Mucosa of stomach (tissue), 1 donor: Measurements from ENCODE around the gene FILIP1L.
"Not testable (repeated sequence)": the region's sequence is repeated elsewhere in the genome, so short reads cannot be mapped to it uniquely, and the experiment has no call there.

Experiments used
- H3K27me3 ChIP-seq: one replicate; pipeline ENCODE4 v1.7.0; 2013; ENCODE audit warnings: mild to moderate bottlenecking, low read length; ENCODE audit not compliant: control insufficient read depth, insufficient read depth
- H3K36me3 ChIP-seq: one replicate; pipeline ENCODE4 v1.7.0; 2013; ENCODE audit warnings: low read length; ENCODE audit not compliant: control insufficient read depth, insufficient read depth
- H3K4me1 ChIP-seq: one replicate; pipeline ENCODE4 v1.7.0; 2013; ENCODE audit warnings: mild to moderate bottlenecking, low read length; ENCODE audit not compliant: control insufficient read depth, insufficient read depth
- H3K4me3 ChIP-seq: one replicate; pipeline ENCODE4 v1.7.0; 2013; ENCODE audit warnings: low read length
- H3K9ac ChIP-seq: one replicate; pipeline ENCODE4 v1.7.0; 2013; ENCODE audit warnings: mild to moderate bottlenecking, low read length, moderate library complexity
- H3K9me3 ChIP-seq: one replicate; pipeline ENCODE4 v1.7.0; 2013; ENCODE audit warnings: mild to moderate bottlenecking, low read length, moderate library complexity; ENCODE audit not compliant: control insufficient read depth
- donor health status: Pancreatic carcinoma.

Gene FILIP1L

DNA sequence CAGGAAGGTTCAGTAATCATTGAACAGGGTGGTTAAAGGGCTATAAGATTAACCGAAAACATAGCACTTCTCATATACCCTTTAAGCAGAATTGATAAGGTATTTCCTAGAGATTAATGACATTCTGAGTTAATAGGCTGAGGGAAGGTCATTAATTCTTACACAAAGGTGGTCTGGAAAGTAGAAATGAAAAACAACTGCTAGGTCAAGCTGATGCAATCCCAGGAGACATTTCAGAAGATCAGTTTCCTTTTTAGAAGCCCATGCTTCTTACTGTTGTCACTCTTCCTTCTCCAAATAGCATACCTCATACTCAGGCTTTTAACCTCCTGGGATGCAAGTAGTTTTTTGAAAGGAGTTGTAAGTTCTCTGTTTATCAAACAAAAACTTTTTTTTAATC, 8.8 kb downstream of the FILIP1L start:
- Histone ChIP-seq H3K9ac (no peak overlapping the region), H3K4me1 (peaks cover 29% of the 10 kb centered on the region)

DNA sequence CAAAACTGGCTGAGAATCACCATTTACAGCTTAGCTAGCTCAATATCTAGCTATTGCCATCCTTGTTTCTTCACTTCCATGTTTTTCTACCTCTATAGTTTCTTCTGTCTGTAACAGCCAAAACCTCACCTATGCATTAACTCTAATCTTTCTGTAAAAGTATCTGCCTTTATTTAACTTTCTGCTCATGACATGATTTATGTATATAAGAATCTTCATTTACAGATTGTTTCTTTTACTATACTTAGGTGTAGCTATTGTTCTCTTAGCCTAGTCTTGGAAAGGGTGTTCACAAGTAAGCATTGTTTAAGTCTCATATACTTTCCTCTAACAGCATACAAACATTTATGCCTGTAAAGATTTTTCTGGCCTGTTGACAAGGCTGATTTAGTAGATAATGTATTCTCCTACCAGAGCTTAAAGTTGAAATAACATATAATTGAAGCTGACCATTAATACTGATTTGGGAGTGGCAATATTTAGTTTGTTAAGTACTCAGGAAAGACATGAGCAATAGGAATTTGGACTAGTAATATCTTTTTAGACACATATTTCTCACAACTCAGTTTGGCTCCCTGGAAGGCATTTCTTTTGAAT, 9.4 kb downstream of the FILIP1L start:
- H3K4me1 ChIP-seq: peaks cover 29% of the 10 kb centered on the region

More for the DNA sequence above, 8.8 kb downstream of the FILIP1L start:
- Histone ChIP-seq H3K4me3 (no peak overlapping the region), H3K36me3 (no peaks in the 10 kb centered on the region), H3K27me3 (no peaks in the 10 kb centered on the region), H3K9me3 (no peaks in the 10 kb centered on the region)

DNA sequence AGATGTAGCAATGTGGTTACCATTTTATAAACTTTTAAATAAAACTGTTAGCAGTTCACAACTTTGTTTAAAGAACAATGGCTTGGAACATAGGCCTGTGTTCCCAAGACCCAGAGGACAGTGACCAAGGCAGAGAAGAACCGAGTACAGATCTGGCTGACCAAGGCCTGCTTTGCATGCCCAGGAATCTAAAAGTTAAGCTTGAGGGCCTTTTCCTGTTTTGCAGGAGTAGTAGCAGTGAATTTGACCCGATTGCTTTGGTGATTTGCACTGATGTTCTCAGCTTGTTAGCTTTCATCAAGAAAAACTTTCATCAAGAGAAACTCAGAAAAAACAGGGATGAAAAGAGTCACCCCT, 9.9 kb downstream of the FILIP1L start:
- H3K4me3 ChIP-seq: no peak overlapping the region
- H3K9ac ChIP-seq: no peak overlapping the region
- no peaks in the 10 kb centered on the region for H3K9me3 ChIP-seq
- no peaks in the 10 kb centered on the region for H3K36me3 ChIP-seq
- peaks cover 29% of the 10 kb centered on the region for H3K4me1 ChIP-seq
- H3K27me3 ChIP-seq: no peaks in the 10 kb centered on the region

More for the DNA sequence above, 9.4 kb downstream of the FILIP1L start:
- Histone ChIP-seq H3K27me3 (no peaks in the 10 kb centered on the region), H3K4me3 (no peak overlapping the region), H3K9me3 (no peaks in the 10 kb centered on the region), H3K9ac (no peak overlapping the region), H3K36me3 (no peaks in the 10 kb centered on the region)

DNA sequence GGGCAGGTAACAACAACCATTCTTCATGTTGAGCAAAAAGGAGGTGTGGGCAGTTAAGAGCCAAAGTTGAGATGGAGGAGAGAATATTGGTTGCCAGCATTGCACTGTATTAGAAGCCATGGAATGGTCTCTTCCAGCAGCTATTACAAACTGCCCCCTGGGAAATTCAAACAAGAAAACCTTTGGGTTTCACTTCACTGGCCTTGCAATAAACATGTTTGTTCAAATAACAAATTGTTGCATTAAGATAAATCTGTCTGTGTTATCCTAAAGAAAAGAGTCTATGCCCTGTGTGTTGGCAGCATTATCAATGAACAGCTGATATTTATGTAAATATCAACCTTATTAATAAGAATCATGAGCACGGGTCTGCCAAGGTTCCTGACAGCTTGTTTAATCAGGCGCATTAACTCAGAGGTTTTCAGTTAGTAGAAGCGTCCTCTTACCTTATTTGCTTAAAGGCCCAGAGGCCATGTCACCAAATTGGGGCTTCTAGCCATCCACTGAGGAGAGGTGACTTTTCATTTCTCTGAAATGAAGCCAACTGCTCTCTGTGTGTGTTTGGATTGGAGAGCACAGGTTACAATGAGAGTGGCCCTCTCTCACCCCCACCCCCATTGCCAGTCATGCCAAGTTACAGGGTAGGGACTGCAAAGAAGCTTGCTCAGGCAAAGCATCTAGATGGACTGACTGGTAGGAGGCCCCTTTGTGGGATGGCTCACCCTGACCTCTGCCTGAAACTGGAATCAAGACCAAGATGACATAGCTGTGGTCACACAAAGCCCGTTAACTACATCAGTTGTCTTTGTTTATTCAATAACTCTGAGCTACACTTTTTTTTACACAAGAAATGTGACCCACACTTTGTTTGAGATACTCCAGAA, 10.5 kb downstream of the FILIP1L start:
- Histone ChIP-seq H3K27me3 (no peaks in the 10 kb centered on the region), H3K4me3 (no peak overlapping the region), H3K9me3 (no peaks in the 10 kb centered on the region), H3K36me3 (no peaks in the 10 kb centered on the region), H3K9ac (no peak overlapping the region), H3K4me1 (peaks cover 34% of the 10 kb centered on the region)

DNA sequence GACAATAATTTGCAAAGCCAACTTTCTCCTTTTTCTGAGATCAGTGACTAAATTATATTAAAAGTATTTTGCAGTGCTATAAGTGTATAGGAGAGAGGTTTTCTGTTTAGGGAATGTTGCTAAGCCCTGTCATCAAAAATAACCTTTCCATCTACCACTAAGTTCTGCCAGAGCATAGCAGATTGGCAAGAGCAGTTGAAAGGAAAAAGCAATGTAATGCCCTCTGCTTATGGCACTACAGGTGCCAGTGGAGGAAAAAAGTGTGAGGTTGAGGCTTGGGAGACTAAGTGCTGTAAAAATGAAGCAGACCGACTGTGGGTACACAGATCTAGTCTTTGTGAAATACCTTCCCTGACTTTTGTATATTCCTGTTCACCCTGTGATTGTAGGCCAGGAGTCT, 11.5 kb downstream of the FILIP1L start:
- Histone ChIP-seq H3K27me3 (no peaks in the 10 kb centered on the region), H3K9me3 (no peaks in the 10 kb centered on the region), H3K36me3 (no peaks in the 10 kb centered on the region), H3K9ac (no peak overlapping the region), H3K4me3 (no peak overlapping the region), H3K4me1 (peaks cover 41% of the 10 kb centered on the region)

DNA sequence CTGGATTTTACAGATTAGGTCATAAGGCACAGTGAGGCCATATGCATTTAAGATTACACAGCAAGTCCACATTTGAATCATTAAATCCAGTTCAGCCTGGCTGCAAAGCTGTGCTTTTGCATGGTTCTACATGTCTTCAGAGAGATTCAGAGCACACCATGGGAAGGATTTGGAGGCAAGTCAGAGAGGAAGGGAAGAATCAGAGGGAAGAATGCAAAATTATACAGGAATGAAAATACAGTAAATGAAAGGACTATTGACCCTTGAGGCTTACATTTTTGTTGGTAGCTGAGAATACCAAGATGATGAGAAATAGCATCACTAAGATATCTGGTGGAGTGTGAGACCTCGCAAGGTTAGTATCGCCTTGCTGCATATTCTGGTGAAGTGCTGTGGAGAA, 13.9 kb downstream of the FILIP1L start:
- no peaks in the 10 kb centered on the region for H3K27me3 ChIP-seq
- no peaks in the 10 kb centered on the region for H3K36me3 ChIP-seq
- H3K9me3 ChIP-seq: no peaks in the 10 kb centered on the region
- H3K4me3 ChIP-seq: no peak overlapping the region
- H3K9ac ChIP-seq: no peak overlapping the region
- H3K4me1 ChIP-seq: peaks cover 36% of the 10 kb centered on the region

DNA sequence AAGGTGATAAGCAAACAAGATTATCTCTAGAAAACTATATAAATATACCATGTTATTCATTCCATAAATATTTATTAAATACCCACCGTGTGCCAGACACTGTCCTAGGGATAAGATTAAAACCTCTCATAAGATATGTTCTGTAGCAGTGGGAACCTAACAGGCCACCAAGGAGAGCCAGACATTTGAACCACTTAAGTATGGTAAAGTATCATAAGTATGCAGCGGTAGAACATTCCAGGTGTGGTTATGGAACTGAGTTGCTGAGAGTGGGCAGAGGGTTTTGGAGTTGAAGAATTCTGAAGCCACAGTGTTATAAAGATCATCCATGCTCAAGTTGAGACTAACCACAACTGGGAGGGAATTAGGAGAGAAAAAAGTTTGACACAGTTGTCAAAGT, 14.7 kb downstream of the FILIP1L start:
- Histone ChIP-seq H3K9me3 (no peaks in the 10 kb centered on the region), H3K27me3 (no peaks in the 10 kb centered on the region), H3K4me1 (peaks cover 31% of the 10 kb centered on the region), H3K36me3 (no peaks in the 10 kb centered on the region), H3K9ac (no peak overlapping the region), H3K4me3 (no peak overlapping the region)

DNA sequence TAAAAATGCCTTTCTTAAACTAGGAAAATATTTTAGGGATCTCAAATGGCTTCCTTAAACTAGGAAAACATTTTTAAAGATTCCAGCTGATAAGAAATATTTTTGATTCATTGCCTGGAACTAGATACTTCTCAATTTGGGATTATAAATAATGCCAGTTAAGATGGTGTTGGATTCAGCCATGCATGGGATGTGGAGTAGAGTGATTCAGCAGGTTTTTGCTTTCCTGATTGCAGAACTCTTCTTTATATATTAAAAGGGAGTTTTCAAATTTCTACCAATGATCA, 15.6 kb downstream of the FILIP1L start:
- peaks cover 22% of the 10 kb centered on the region for H3K4me1 ChIP-seq

DNA sequence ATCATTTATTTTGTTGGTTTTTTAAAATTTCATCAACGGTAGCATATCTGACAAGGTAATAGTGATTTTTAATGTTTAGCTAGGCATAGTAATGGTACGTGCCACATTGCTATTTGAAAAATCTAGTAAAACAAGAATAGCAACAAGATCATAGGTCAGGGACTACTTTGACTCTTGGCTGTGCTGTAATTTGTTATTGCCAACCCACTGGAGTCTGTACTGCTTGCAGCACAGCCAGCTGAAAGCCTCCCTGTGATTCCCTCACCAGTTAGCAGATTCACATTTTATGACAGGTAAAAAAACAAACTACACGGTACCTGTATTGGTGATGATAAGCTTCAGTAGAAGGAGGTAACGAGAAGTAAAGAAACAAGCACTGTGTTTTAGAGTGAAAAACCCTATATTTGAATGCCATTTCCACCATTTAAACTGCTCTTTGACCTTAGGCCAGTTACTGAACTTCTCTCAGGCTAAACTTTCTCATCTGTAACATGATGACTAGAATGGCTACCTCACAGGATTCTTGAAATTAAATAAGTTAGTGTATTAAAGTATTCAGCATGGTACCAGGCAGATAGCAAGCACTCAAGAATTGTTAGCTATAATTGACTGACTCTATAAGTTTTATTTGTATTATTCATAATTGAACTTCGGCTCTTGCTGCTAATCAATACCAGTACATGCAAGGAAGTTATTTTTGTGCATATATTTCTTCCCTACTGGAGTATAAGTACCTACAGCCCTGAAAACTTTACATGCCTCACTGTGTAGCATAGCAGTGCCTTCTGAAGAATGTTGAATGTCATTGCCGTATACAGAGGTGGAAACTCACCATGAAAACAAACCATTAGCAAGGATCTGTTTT, 16.1 kb downstream of the FILIP1L start:
- Histone ChIP-seq H3K36me3 (no peaks in the 10 kb centered on the region), H3K27me3 (no peaks in the 10 kb centered on the region), H3K9ac (no peak overlapping the region), H3K4me3 (no peak overlapping the region), H3K4me1 (peaks cover 17% of the 10 kb centered on the region), H3K9me3 (no peaks in the 10 kb centered on the region)

More for the DNA sequence above, 15.6 kb downstream of the FILIP1L start:
- Histone ChIP-seq H3K9me3 (no peaks in the 10 kb centered on the region), H3K36me3 (no peaks in the 10 kb centered on the region), H3K9ac (no peak overlapping the region), H3K4me3 (no peak overlapping the region), H3K27me3 (no peaks in the 10 kb centered on the region)

DNA sequence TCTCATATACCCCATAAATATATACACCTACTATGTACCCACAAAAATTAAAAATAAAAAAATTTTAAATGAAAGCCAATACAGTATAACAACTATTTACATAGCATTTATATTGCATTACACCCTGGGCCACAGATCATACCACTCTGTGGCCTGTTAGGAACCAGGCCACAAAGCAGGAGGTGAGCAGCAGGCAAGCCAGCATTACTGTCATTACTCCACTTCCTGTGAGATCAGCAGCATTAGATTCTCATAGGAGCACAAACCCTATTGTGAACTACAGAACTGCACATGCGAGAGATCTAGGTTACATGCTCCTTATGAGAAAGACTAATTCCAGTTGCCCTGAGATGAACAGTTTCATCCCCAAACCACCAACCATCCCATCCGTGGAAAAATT, 17.4 kb downstream of the FILIP1L start:
- H3K27me3 ChIP-seq: no peaks in the 10 kb centered on the region
- peaks cover 12% of the 10 kb centered on the region for H3K4me1 ChIP-seq
- no peaks in the 10 kb centered on the region for H3K36me3 ChIP-seq
- H3K4me3 ChIP-seq: no peak overlapping the region
- H3K9ac ChIP-seq: no peak overlapping the region
- H3K9me3 ChIP-seq: no peaks in the 10 kb centered on the region

DNA sequence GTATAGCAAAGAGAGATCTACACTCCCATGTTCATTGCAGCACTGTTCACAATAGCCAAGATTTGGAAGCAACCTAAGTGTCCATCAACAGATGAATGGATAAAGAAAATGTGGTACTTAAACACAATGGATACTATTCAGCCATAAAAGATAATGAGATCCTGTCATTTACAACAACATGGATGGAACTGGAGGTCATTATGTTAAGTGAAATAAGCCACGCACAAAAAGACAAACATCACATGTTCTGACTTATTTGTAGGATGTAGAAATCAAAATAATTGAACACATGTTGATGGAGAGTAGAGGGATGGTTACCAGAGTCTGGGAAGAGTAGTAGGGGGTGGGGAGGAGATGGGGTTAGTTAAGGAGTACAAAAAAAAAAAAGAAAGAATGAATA, 18.0 kb downstream of the FILIP1L start:
- not testable (repeated sequence) for H3K9me3 ChIP-seq, H3K27me3 ChIP-seq, H3K4me3 ChIP-seq, H3K9ac ChIP-seq, H3K36me3 ChIP-seq
- peaks cover 12% of the 10 kb centered on the region for H3K4me1 ChIP-seq

DNA sequence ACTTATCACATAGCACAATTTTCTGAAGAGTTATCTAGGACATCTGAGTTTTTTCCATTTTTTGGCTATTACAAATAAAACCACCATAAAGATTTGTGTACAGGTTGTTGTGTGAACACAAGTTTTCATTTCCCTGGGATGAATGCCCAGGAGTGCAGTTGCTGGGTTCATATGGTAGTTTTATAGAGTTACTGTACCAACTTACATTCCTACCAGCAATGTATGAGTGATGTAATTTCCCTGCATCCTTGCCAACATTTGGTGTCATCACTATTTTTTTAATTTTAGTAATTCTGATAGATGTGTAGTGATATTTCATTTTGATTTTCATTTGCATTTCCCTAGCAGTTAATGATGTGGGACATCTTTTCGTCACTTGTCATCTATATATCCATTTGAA, 20.5 kb downstream of the FILIP1L start:
- peaks cover 8% of the 10 kb centered on the region for H3K4me1 ChIP-seq
- H3K9ac ChIP-seq: no peak overlapping the region
- H3K4me3 ChIP-seq: no peak overlapping the region
- no peaks in the 10 kb centered on the region for H3K36me3 ChIP-seq
- no peaks in the 10 kb centered on the region for H3K27me3 ChIP-seq
- no peaks in the 10 kb centered on the region for H3K9me3 ChIP-seq
